Left lung (tissue), 10 donors: ENCODE results near the gene WNT7B. TPM values are rescaled to one million over a fixed set of nuclear protein-coding genes. Genes with fewer than 3 reads are reported as not detected.
A peak's percentile ranks its signal among the peaks of the same experiment; 100 is the strongest.

Source experiments
- ATAC-seq: fragments of 200-7000 bp; cut with Tn5 transposase; one replicate; pipeline ENCODE4 v1.9.1; 2020; ENCODE audit warnings: moderate library complexity
- DNase-seq, 4 donors: peaks; one replicate each; pipeline ENCODE4 v3.0.0-alpha.2; 2013 to 2020
- H3K27ac ChIP-seq, 2 donors: fragments of 200-600 bp; sonication (generic) in 1 of 2; one replicate each; pipeline versions ENCODE4 v1.5.0 to v1.8.0; 2020 to 2021
- H3K27me3 ChIP-seq, 2 donors: fragments of 200-600 bp; sonication (generic) in 1 of 2; one replicate each; pipeline versions ENCODE4 v1.5.0 to v1.8.0; 2020 to 2021
- H3K36me3 ChIP-seq, 2 donors: fragments of 200-600 bp; sonication (generic) in 1 of 2; one replicate each; pipeline versions ENCODE4 v1.5.0 to v1.8.0; 2020 to 2021
- H3K4me1 ChIP-seq, 2 donors: fragments of 200-600 bp; one replicate each; pipeline ENCODE4 v1.8.0; 2021
- H3K4me3 ChIP-seq, 2 donors: fragments of 200-600 bp; sonication (generic) in 1 of 2; one replicate each; pipeline versions ENCODE4 v1.5.0 to v1.8.0; 2020 to 2021; ENCODE audit warnings: mild to moderate bottlenecking in 1 of 2
- H3K9me3 ChIP-seq, 2 donors: fragments of 200-600 bp; sonication (generic) in 1 of 2; one replicate each; pipeline versions ENCODE4 v1.5.0 to v1.8.0; 2020 to 2021
- intact Hi-C, 2 donors: fragments of 100-400 bp; cut with DNase I; formaldehyde crosslinking; loops; one replicate each; pipeline versions ENCODE4 v1.11.2 to v1.14.2; 2022
- polyA plus RNA-seq, 6 donors: library from polyadenylated mRNA; unstranded; fragments of 120-200 nt; gene quantifications; one replicate each; pipeline ENCODE4 v1.2.1, GENCODE V29; 2013; ENCODE audit not compliant: insufficient read length in 6 of 6
- total RNA-seq, 2 donors: library from RNA; stranded (reverse); fragmentation: NEBNext Ultra II Directional; extraction: Animal tissue kit (Norgen Biotek cat#: 25700); gene quantifications; one replicate each; pipeline ENCODE4 v1.2.1, GENCODE V29; 2021
- TF ChIP-seq, protein P1 (sequence below), 2 donors: fragments of 200-600 bp; sonication (generic) in 1 of 2; IDR thresholded peaks; one replicate each; pipeline versions ENCODE4 v1.5.0 to v1.8.0; 2021; ENCODE audit warnings: antibody characterized with exemption in 2 of 2
- donor health status: DM: no; HTN: yes; CAD: no.
- donor health status: DM: no; HTN: no; CAD: no.

Gene WNT7B
- total and polyA plus RNA-seq, 8 donors: 7.2 to 21.7 (median 14.9) TPM

DNA sequence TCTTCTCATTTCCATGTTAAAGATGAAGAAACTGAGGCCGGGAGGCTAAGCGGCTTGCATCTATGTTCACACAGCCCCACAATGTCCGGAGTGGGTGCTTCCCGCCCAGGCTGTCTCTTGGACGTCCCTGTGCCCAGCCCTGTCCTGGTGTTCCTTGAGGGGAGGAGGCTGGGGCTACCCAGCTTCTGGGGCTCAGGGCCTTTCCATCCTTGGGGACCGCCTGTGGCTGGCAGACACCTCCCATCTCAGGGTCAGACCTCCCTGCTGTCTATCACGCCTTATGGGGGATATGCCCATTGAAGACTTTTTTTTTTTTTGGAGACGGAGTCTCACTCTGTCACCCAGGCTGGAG, 95.5 kb downstream of the WNT7B start:
- H3K9me3 ChIP-seq: no peaks in the 10 kb centered on the region
- peak in 1 of 4 donors; percentile 31 for DNase-seq
- ATAC-seq: no peak
- no peaks in the 10 kb centered on the region for H3K36me3 ChIP-seq
- H3K27ac ChIP-seq: no peak overlapping the region
- peaks cover 0 to 5% of the 10 kb centered on the region in 2 donors for H3K4me1 ChIP-seq
- intact Hi-C loops: no loop called here
- peaks cover 19 to 97% of the 10 kb centered on the region in 2 donors for H3K27me3 ChIP-seq
- H3K4me3 ChIP-seq: no peak overlapping the region
- TF ChIP-seq, protein P1, sequence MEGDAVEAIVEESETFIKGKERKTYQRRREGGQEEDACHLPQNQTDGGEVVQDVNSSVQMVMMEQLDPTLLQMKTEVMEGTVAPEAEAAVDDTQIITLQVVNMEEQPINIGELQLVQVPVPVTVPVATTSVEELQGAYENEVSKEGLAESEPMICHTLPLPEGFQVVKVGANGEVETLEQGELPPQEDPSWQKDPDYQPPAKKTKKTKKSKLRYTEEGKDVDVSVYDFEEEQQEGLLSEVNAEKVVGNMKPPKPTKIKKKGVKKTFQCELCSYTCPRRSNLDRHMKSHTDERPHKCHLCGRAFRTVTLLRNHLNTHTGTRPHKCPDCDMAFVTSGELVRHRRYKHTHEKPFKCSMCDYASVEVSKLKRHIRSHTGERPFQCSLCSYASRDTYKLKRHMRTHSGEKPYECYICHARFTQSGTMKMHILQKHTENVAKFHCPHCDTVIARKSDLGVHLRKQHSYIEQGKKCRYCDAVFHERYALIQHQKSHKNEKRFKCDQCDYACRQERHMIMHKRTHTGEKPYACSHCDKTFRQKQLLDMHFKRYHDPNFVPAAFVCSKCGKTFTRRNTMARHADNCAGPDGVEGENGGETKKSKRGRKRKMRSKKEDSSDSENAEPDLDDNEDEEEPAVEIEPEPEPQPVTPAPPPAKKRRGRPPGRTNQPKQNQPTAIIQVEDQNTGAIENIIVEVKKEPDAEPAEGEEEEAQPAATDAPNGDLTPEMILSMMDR (IDR thresholded peaks at IDR 0.05): no peak

DNA sequence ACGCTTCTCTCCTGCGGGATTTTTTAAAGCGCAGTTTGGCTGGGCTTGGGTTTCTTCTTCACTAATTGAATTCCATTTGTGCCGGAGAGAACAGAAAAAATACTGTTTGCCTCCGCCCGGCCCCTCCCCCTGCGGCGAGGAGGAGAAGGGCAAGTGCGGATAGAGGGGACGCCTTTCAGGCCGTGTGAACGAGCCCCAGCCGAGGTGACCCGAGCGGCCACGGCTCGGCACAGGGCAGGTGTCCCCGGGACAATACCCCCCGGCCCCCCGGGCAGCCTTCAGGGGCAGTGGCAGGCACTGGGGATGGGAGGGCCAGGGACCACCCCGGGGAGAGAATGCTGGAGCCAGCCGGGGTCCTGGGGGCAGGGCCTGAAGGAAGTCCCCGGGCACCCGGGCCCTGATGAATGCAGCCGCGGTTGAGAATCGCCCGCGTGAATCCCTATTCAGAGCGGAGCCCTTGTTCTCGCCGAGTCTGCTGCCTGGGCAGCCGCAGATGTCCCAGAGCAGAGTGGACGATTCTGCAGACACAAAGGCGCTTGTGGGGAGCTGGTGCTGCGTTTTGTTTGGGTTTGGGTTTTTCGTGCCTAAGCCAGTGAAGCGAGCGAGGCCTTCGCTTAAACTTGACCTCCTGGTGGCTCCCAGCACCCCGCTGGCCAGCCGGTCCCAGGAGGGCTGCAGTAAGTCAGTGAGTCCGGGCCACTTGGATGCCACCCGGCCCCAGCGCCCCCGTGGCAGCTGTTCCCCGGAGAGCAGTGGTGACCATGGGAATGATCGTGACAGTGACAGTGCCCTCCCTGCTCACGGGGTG, 96.0 kb downstream of the WNT7B start:
- no peak overlapping the region for H3K27ac ChIP-seq
- peaks cover 0 to 5% of the 10 kb centered on the region in 2 donors for H3K4me1 ChIP-seq
- TF ChIP-seq, protein P1 (IDR thresholded peaks at IDR 0.05): no peak
- peak in 2 of 4 donors; percentile 26 to 75 for DNase-seq
- intact Hi-C loops: no loop called here
- H3K9me3 ChIP-seq: no peaks in the 10 kb centered on the region
- peaks cover 19 to 97% of the 10 kb centered on the region in 2 donors for H3K27me3 ChIP-seq
- ATAC-seq: peak; percentile 19
- no peak overlapping the region for H3K4me3 ChIP-seq
- H3K36me3 ChIP-seq: no peaks in the 10 kb centered on the region

DNA sequence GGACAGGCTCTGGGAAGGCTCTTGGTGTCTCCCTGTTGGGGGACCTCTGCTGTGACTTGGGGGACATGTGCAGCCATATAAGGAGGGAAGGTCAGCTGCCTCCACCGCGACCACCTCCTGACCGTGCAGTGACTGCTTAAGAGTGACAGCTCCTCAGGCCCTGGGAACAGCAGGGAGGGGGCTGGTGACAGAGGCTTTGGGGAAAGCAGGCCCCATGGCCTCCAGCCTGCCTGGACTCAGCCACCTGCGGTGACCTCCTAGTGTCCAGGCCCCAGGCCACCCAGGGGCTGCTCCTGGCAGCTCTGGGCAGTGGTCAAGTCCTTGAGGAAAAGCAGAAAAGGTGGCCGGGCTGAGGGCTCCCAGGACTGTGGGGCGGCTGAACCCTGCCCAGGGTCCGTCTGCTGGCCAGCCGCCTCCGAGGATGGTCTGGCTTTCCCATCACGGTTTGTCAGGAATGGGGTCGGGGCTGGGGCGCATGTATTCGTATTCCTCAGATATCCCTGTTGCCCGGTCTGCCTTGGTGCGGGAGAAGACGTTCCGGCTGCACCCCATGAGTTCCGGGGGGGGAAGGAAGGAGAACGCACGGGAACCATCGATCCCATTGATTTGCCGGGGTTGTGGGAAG, 96.8 kb downstream of the WNT7B start:
- Histone ChIP-seq H3K27ac (no peak overlapping the region), H3K36me3 (no peaks in the 10 kb centered on the region), H3K4me3 (no peak overlapping the region), H3K27me3 (peaks cover 19 to 90% of the 10 kb centered on the region in 2 donors), H3K9me3 (no peaks in the 10 kb centered on the region), H3K4me1 (peaks cover 0 to 5% of the 10 kb centered on the region in 2 donors)
- intact Hi-C loops: no loop called here
- ATAC-seq: no peak
- TF ChIP-seq, protein P1 (IDR thresholded peaks at IDR 0.05): no peak
- peak in 2 of 4 donors; percentile 26 to 73 for DNase-seq

DNA sequence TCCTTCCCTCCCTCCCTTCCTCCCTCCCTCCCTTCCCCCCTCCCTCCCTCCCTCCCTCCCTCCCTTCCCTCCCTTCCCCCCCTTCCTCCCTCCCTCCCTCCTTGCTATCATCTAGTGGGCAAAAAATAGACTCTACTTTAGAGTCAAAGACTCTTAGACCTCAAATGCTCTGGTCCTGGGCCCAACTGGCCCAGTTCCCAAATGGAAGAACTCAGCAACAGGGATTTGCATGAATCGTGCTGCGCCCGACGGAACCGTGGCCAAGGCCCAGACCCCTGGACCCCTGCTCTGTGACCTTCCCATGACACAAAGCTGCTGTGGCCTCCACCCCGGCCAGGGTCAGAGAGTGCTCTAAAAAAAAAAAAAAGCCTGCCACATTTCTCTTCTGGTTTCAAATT, 97.4 kb downstream of the WNT7B start:
- intact Hi-C loops: no loop called here
- TF ChIP-seq, protein P1 (IDR thresholded peaks at IDR 0.05): no peak
- ATAC-seq (no peak), DNase-seq (peak in 2 of 4 donors; percentile 24 to 46)
- H3K36me3 ChIP-seq: no peaks in the 10 kb centered on the region
- no peak overlapping the region for H3K4me3 ChIP-seq
- H3K4me1 ChIP-seq: peaks cover 0 to 5% of the 10 kb centered on the region in 2 donors
- peaks cover 19 to 84% of the 10 kb centered on the region in 2 donors for H3K27me3 ChIP-seq
- no peak overlapping the region for H3K27ac ChIP-seq
- no peaks in the 10 kb centered on the region for H3K9me3 ChIP-seq

DNA sequence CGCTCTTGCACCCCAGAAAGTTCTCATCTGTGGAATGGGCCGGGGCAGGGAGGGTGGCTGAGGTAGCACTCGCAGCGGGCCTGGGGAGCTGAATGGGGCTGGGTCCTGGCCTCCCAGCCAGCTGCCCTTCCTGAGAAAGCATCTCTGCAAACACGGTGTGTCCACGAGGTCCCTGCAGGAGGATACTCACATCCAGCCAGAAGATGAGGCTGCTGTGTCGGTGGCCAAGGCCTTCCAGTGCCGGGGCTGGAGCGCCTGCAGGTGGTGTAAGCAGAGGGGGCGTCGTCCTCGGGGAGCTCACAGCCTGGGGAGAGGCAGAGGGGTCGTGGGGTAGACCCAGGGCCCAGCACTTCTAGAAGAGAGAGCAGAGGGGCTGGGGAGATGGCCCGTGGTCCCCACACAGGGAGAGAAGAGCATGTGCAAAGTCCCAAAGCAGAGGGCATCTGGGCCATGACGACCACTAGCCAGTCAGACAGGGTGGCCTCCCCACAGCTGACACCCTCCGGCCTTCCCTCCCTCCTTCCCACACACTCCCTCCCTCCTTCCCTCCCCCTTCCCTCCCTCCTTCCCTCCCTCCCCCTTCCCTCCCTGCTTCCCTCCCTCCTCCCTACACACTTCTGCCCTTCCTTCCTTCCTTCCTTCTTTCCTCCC, 97.9 kb downstream of the WNT7B start:
- Histone ChIP-seq H3K9me3 (no peaks in the 10 kb centered on the region), H3K36me3 (no peaks in the 10 kb centered on the region)

More for the DNA sequence above, 97.9 kb downstream of the WNT7B start:
- DNase-seq (peak in 2 of 4 donors; percentile 20 to 58), ATAC-seq (no peak)
- Histone ChIP-seq H3K4me1 (peaks cover 0 to 5% of the 10 kb centered on the region in 2 donors), H3K4me3 (no peak overlapping the region), H3K27me3 (peaks cover 19 to 78% of the 10 kb centered on the region in 2 donors), H3K27ac (no peak overlapping the region)
- TF ChIP-seq, protein P1 (IDR thresholded peaks at IDR 0.05): no peak
- intact Hi-C loops: no loop called here
